ENCODE results near the gene KCNQ1. TPM values are rescaled to one million over a fixed set of nuclear protein-coding genes. Genes with fewer than 3 reads are reported as not detected.
A peak's percentile ranks its signal among the peaks of the same experiment; 100 is the strongest.

The KCNQ1 gene
- total and polyA plus RNA-seq, 12 donors: 11.0 to 447 (median 320) TPM

- no peaks in the 10 kb centered on the region for H3K36me3 ChIP-seq (replicated peaks in 1 of 2)
- DNase-seq: peak in 6 of 7 donors; percentile 25 to 39 (median 31)
- peaks cover 51 to 59% of the 10 kb centered on the region in 2 donors for H3K4me1 ChIP-seq (replicated peaks in 1 of 2)
- peak overlapping the region; percentile 28 to 82 (median 47) for H3K27ac ChIP-seq
- H3K27me3 ChIP-seq: no peaks in the 10 kb centered on the region
- intact Hi-C loops (cut with DNase I): loop anchor here (10.0 kb wide), 4 partner anchors 208 to 328 kb away; partner anchors contain the start of genes C11orf21 (in 1 of the 2) and TSPAN32 (in 1 of the 2)
- no peaks in the 10 kb centered on the region for H3K9me3 ChIP-seq (replicated peaks in 1 of 3)
- TF ChIP-seq, protein P1, sequence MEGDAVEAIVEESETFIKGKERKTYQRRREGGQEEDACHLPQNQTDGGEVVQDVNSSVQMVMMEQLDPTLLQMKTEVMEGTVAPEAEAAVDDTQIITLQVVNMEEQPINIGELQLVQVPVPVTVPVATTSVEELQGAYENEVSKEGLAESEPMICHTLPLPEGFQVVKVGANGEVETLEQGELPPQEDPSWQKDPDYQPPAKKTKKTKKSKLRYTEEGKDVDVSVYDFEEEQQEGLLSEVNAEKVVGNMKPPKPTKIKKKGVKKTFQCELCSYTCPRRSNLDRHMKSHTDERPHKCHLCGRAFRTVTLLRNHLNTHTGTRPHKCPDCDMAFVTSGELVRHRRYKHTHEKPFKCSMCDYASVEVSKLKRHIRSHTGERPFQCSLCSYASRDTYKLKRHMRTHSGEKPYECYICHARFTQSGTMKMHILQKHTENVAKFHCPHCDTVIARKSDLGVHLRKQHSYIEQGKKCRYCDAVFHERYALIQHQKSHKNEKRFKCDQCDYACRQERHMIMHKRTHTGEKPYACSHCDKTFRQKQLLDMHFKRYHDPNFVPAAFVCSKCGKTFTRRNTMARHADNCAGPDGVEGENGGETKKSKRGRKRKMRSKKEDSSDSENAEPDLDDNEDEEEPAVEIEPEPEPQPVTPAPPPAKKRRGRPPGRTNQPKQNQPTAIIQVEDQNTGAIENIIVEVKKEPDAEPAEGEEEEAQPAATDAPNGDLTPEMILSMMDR (IDR thresholded peaks at IDR 0.05): no peak
- TF ChIP-seq POLR2A (IDR thresholded peaks at IDR 0.05): no peak
- WGBS, 4 donors: 69 to 73% (median 71%) methylated on average over 10 to 17 of the region's 17 CpGs
- no peak overlapping the region for H3K4me3 ChIP-seq
These were observed 77.9 kb downstream of the KCNQ1 start for GRCh38 chr11:2522631-2523255.

DNA sequence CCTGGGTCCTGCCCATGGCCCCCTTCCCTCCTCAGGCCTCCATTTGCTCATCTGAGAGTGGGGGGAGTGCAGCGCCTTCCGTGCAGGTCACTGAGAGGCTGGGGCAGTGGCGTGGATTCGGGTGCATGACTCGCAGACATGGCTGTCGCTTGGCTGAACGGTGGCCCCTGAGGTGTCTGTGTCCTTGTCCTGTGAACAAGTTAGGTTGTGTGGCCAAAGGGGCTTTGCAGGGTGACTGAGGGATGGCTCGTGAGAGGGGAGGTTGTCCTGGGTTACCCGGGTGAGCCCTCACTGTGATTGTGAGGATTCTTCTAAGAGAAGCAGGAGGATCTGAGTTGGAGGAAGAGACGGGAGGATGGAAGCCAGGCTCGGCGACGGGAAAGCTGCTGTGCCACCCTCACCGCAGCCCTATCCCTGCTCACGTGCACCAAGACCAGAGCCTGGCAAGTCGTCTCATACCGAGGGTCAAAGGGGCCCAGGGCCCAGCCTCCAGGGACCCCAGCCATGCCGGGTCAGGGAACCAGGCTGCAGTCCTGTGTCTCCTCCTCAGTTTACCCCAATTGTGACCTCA is 79.1 kb downstream of the KCNQ1 start:
- intact Hi-C loops (cut with DNase I): loop anchor here (10.0 kb wide), 4 partner anchors 209 to 329 kb away; partner anchors contain the start of genes C11orf21 (in 1 of the 2) and TSPAN32 (in 1 of the 2)
- Histone ChIP-seq H3K36me3 (replicated peaks in 1 of 2) (peaks cover 0 to 6% of the 10 kb centered on the region in 2 donors), H3K4me1 (replicated peaks in 1 of 2) (peaks cover 51 to 59% of the 10 kb centered on the region in 2 donors), H3K27ac (peak overlapping the region in 4 of 5 donors; percentile 10 to 82 (median 58)), H3K27me3 (no peaks in the 10 kb centered on the region), H3K4me3 (no peak overlapping the region), H3K9me3 (replicated peaks in 1 of 3) (no peaks in the 10 kb centered on the region)
- no peak for TF ChIP-seq POLR2A (IDR thresholded peaks at IDR 0.05)
- TF ChIP-seq, protein P1 (IDR thresholded peaks at IDR 0.05): no peak
- 69 to 77% (median 73%) methylated on average over 11 to 18 of the region's 18 CpGs for WGBS, 4 donors
- peak; percentile 14 to 51 (median 22) for DNase-seq

- DNase-seq: peak in 6 of 7 donors; percentile 8 to 24 (median 18)
- intact Hi-C loops (cut with DNase I): loop anchor here (5.0 to 10.0 kb wide), 5 partner anchors 77 to 330 kb away; partner anchors contain the start of genes KCNQ1 (in 2 of the 2), C11orf21 (in 1 of the 2) and TSPAN32 (in 1 of the 2)
- no peak for TF ChIP-seq POLR2A (IDR thresholded peaks at IDR 0.05)
- TF ChIP-seq, protein P1 (IDR thresholded peaks at IDR 0.05): no peak
- H3K36me3 ChIP-seq (replicated peaks in 1 of 2): peaks cover 0 to 13% of the 10 kb centered on the region in 2 donors
- no peak overlapping the region for H3K4me3 ChIP-seq
- WGBS, 4 donors: 56 to 71% (median 61%) methylated on average over 1 to 15 of the region's 15 CpGs
- peaks cover 51 to 59% of the 10 kb centered on the region in 2 donors for H3K4me1 ChIP-seq (replicated peaks in 1 of 2)
- H3K27ac ChIP-seq: peak overlapping the region in 4 of 5 donors; percentile 29 to 82 (median 70)
- no peaks in the 10 kb centered on the region for H3K27me3 ChIP-seq
- no peaks in the 10 kb centered on the region for H3K9me3 ChIP-seq (replicated peaks in 1 of 3)
These were observed 79.8 kb downstream of the KCNQ1 start for GRCh38 chr11:2524446-2525165.

Data from adrenal gland (tissue), 12 donors.